ENCODE data around the gene CSTF2T.

DNA sequence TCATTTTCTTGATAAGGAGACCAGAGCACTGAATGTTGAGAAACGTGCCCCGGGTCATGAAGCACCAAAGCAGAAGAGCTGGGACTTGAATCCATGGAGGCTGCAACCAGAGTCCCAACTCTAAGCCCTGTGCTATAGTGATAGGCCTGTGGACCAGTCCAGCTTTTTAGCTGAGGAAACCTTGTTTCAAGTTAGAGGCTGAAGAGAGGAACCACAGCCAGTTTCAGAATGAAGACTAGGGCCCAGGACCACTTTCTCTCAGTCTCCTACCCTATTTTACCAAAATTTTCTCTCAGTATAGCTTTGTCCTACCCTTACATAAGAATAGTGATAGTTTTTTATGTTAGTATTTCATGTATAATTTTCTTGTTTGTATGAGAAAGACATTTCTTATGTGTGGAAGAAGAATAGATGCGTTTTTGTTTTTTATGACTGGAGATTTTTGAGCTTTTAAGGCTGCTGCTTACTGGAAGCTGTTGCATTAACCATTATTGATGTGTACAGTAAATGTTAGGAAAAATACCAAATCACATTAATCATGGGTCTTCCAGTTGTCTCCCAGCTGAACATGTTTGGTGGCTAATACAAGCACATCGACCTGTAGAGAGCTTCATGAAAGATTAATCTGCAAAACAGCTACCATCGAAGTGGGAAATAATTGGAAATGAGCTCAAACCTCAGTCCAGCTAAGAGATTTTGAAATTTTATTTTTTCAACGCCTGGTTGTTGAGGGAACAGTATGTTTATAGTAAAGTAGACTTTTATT lies 45.0 kb upstream of the CSTF2T start:
- TF ChIP-seq EZH2 (IDR thresholded peaks at IDR 0.05; ENCODE audit: borderline replicate concordance, insufficient read depth, low read length, poor library complexity, severe bottlenecking) (no peak), EP300 (conservative IDR thresholded peaks at IDR 0.05; ENCODE audit: poor library complexity, severe bottlenecking) (no peak)
